ENCODE measurements around the gene CYP4F3. TPM values are rescaled to one million over a fixed set of nuclear protein-coding genes. Genes with fewer than 3 reads are reported as not detected.

CYP4F3 gene
- total RNA-seq, 1 experiment from 2014 or later: not detected

DNA sequence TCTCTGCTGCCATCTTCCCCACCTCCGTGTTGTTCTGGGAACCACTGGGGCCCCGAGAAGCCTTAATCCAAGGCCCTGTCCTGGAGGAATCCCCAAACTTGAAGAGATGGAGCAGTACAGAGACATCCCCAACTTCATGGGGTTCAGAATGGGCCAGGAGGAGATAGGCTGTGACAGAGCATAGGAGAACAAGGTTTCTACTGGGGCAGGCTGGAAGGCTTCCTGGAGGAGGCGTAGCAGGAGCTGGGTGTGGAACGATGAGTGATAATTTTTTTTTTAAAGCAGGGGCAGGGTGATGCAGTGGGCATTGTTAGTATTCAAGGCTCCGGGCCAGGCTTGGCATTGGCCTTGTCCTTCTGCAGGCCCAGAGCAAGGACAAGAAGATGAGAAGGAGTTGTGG lies 22.4 kb upstream of the CYP4F3 start:
- H3K36me3 Mint-ChIP-seq (ENCODE audit: insufficient read depth in 1 of 3, low read depth in 3 of 3): peaks cover 15 to 47% (median 23%) of the 10 kb centered on the region in 3 experiments; a peak in 6 of 7 replicates
- no peak overlapping the region for H3K56ac ChIP-seq (ENCODE audit: insufficient read length, low read depth, low read length)
- peaks cover 3% of the 10 kb centered on the region for H3K27me3 Mint-ChIP-seq (ENCODE audit: low read depth)
- no peak overlapping the region for H3K14ac ChIP-seq (ENCODE audit: insufficient read depth, low read length)
- H4K8ac ChIP-seq (replicated peaks; ENCODE audit: insufficient read length, low read depth, low read length): no peak overlapping the region
- no peaks in the 10 kb centered on the region for H3K23me2 ChIP-seq (ENCODE audit: insufficient read length, low read depth, low read length, poor library complexity, severe bottlenecking)
- H4K91ac ChIP-seq (ENCODE audit: insufficient read length, low read depth, low read length): no peak overlapping the region
- H3K27ac Mint-ChIP-seq: no peak overlapping the region
- H2BK20ac ChIP-seq (ENCODE audit: low read depth, low read length, poor library complexity, severe bottlenecking): no peak overlapping the region
- H2AK5ac ChIP-seq (ENCODE audit: insufficient read length, low read length): no peak overlapping the region
- H2BK12ac ChIP-seq (ENCODE audit: insufficient read length, low read depth, low read length): no peak overlapping the region
- H3K4me2 ChIP-seq (ENCODE audit: insufficient read depth, insufficient read length, low read length): no peak overlapping the region
- H3K23ac ChIP-seq (ENCODE audit: insufficient read length, low read depth, low read length): no peak overlapping the region
- H3K9me3 ChIP-seq (ENCODE audit: control insufficient read depth, low read depth, low read length): peaks cover 99% of the 10 kb centered on the region
- no peak overlapping the region for H3K9ac ChIP-seq (ENCODE audit: extremely low read depth, insufficient read length, low read length)
- DNase-seq: no peak
- H3K27me3 ChIP-seq (ENCODE audit: insufficient read depth, low read length): no peaks in the 10 kb centered on the region
- H3K79me1 ChIP-seq (ENCODE audit: insufficient read depth, low read depth, low read length, poor library complexity, severe bottlenecking): no peaks in the 10 kb centered on the region
- H4K5ac ChIP-seq (ENCODE audit: insufficient read length, low read depth, low read length): no peak overlapping the region
- H3K4me1 ChIP-seq (ENCODE audit: insufficient read depth, low read length): no peaks in the 10 kb centered on the region
- H3K4me1 Mint-ChIP-seq: no peaks in the 10 kb centered on the region
- H3K18ac ChIP-seq (ENCODE audit: insufficient read length, low read depth, low read length): no peak overlapping the region
- no peak overlapping the region for H2AFZ ChIP-seq (ENCODE audit: low read length)
- no peak overlapping the region for H3K27ac ChIP-seq (ENCODE audit: insufficient read length, low read depth, low read length)
- H2BK5ac ChIP-seq (ENCODE audit: insufficient read length, low read length): no peak overlapping the region
- no peak overlapping the region for H2BK120ac ChIP-seq (ENCODE audit: low read depth, low read length, poor library complexity, severe bottlenecking)
- H3K79me2 ChIP-seq (ENCODE audit: insufficient read depth, low read length): no peaks in the 10 kb centered on the region
- no peaks in the 10 kb centered on the region for H4K20me1 ChIP-seq (ENCODE audit: control insufficient read depth, insufficient read depth, insufficient read length)
- H2BK15ac ChIP-seq (ENCODE audit: low read depth, low read length): no peak overlapping the region
- TF ChIP-seq, protein P1, sequence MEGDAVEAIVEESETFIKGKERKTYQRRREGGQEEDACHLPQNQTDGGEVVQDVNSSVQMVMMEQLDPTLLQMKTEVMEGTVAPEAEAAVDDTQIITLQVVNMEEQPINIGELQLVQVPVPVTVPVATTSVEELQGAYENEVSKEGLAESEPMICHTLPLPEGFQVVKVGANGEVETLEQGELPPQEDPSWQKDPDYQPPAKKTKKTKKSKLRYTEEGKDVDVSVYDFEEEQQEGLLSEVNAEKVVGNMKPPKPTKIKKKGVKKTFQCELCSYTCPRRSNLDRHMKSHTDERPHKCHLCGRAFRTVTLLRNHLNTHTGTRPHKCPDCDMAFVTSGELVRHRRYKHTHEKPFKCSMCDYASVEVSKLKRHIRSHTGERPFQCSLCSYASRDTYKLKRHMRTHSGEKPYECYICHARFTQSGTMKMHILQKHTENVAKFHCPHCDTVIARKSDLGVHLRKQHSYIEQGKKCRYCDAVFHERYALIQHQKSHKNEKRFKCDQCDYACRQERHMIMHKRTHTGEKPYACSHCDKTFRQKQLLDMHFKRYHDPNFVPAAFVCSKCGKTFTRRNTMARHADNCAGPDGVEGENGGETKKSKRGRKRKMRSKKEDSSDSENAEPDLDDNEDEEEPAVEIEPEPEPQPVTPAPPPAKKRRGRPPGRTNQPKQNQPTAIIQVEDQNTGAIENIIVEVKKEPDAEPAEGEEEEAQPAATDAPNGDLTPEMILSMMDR (conservative IDR thresholded peaks at IDR 0.05): no peak
- no peak overlapping the region for H3K4me3 Mint-ChIP-seq
- peaks cover 87 to 99% of the 10 kb centered on the region in 2 experiments for H3K9me3 Mint-ChIP-seq
- no peak overlapping the region for H3T11ph ChIP-seq (ENCODE audit: low read length)
- H3K4ac ChIP-seq (ENCODE audit: low read depth, low read length): no peak overlapping the region
- WGBS (ENCODE audit: extremely low coverage, insufficient read length, low lambda C conversion rate): no CpG with 5 or more reads among the region's 5 CpGs

Data from H9 (cell line).